Esophagus (tissue), 2 donors: ENCODE results near the gene CHIC2. TPM values are rescaled to one million over a fixed set of nuclear protein-coding genes. Genes with fewer than 3 reads are reported as not detected.

Experiments used
- H3K27ac ChIP-seq, 2 donors: one replicate each; pipeline ENCODE4 v1.5.1; 2013; ENCODE audit warnings: low read depth in 2 of 2, mild to moderate bottlenecking in 2 of 2, inconsistent platforms in 1 of 2, low read length in 1 of 2, moderate library complexity in 1 of 2
- H3K27me3 ChIP-seq, 2 donors: one replicate each; pipeline ENCODE4 v1.6.1; 2013; ENCODE audit warnings: low read length in 2 of 2, control low read depth in 1 of 2, mild to moderate bottlenecking in 1 of 2; ENCODE audit not compliant: insufficient read depth in 2 of 2, control insufficient read depth in 1 of 2
- H3K36me3 ChIP-seq, 2 donors: one replicate each; pipeline ENCODE4 v1.6.1; 2013; ENCODE audit warnings: low read length in 1 of 2; ENCODE audit not compliant: control insufficient read depth in 2 of 2, insufficient read depth in 2 of 2
- H3K4me1 ChIP-seq, 2 donors: one replicate each; pipeline ENCODE4 v1.6.1; 2013; ENCODE audit warnings: low read length in 1 of 2; ENCODE audit not compliant: control insufficient read depth in 2 of 2, insufficient read depth in 2 of 2
- H3K4me3 ChIP-seq, 2 donors: one replicate each; pipeline ENCODE4 v1.5.1; 2013; ENCODE audit warnings: low read length in 2 of 2, mild to moderate bottlenecking in 2 of 2, low read depth in 1 of 2, moderate library complexity in 1 of 2
- H3K9me3 ChIP-seq, 2 donors: one replicate each; pipeline ENCODE4 v1.6.1; 2013; ENCODE audit warnings: mild to moderate bottlenecking in 2 of 2, low read depth in 1 of 2, low read length in 1 of 2, moderate library complexity in 1 of 2; ENCODE audit not compliant: control insufficient read depth in 2 of 2, insufficient read depth in 1 of 2
- whole genome bisulfite sequencing, 2 donors: extraction: QIAGEN DNeasy Blood & Tissue Kit; methylation state at CpG; one replicate each; pipeline ENCODE4 v1.1.7; 2013; 5-methylcytosine and 5-hydroxymethylcytosine counted together
- polyA plus RNA-seq, 2 donors: library from polyadenylated mRNA; stranded (reverse); fragments of 200-250 nt; gene quantifications; one replicate each; pipeline ENCODE4 v1.2.3, GENCODE V29; 2013
- donor health status: healthy with polysubstance abuse.
- donor health status: Bipolar disorder and iron deficiency.

CHIC2 gene
- polyA plus RNA-seq, 2 donors: 16.5 to 22.1 TPM

DNA sequence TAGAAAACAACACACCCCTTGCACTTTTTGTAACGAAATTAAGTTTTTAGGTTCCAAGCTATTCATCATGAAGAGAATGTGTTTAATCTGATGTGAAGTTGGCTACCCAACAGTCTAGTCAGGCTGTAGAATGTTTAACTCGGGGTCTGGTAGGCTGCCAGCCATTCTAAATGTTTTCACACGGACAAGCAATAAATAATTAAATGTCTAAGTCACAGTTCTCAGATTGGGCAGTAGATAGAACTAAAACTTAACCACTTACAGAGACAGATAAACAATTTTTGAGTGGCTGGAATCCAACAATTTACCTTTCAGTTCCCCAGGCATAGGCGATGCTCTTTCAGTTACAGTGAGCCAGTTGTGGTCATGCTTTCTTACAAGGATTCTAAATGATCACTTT lies 66.5 kb downstream of the CHIC2 start:
- no peak overlapping the region for H3K4me3 ChIP-seq
- H3K27me3 ChIP-seq: no peaks in the 10 kb centered on the region
- 51 to 55% methylated on average over 4 of the region's 4 CpGs for WGBS, 2 donors
- H3K36me3 ChIP-seq: no peaks in the 10 kb centered on the region
- no peaks in the 10 kb centered on the region for H3K9me3 ChIP-seq
- no peaks in the 10 kb centered on the region for H3K4me1 ChIP-seq
- no peak overlapping the region for H3K27ac ChIP-seq

GRCh38 chr4:53994382-53995102 lies 69.9 kb downstream of the CHIC2 start:
- H3K4me3 ChIP-seq: no peak overlapping the region
- H3K36me3 ChIP-seq: no peaks in the 10 kb centered on the region
- H3K9me3 ChIP-seq: no peaks in the 10 kb centered on the region
- 77 to 79% methylated on average over 5 of the region's 5 CpGs for WGBS, 2 donors
- no peaks in the 10 kb centered on the region for H3K4me1 ChIP-seq
- no peak overlapping the region for H3K27ac ChIP-seq
- no peaks in the 10 kb centered on the region for H3K27me3 ChIP-seq

DNA sequence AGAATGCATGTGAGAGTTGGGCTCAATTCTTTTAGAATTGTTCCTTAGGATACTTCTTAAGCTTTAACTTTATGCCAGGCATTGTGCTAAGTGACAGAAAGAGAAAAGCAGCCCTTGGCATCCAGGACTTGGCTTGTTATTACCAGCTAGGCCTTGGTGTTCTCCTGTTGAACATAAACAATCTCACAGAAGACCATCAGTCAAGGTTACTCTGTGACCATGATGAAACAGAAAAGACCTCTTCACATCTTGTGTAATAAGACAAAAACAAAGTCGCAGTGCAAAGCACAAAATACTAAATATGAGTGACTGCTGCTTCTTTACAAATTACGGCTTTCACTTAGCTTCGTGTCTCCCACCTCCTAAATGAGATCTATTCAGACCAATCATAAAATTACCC lies 71.6 kb downstream of the CHIC2 start:
- H3K4me3 ChIP-seq: no peak overlapping the region
- no peaks in the 10 kb centered on the region for H3K36me3 ChIP-seq
- no peaks in the 10 kb centered on the region for H3K27me3 ChIP-seq
- no peak overlapping the region for H3K27ac ChIP-seq
- WGBS, 2 donors: 96% methylated on average over 3 of the region's 3 CpGs
- no peaks in the 10 kb centered on the region for H3K9me3 ChIP-seq
- H3K4me1 ChIP-seq: no peaks in the 10 kb centered on the region

DNA sequence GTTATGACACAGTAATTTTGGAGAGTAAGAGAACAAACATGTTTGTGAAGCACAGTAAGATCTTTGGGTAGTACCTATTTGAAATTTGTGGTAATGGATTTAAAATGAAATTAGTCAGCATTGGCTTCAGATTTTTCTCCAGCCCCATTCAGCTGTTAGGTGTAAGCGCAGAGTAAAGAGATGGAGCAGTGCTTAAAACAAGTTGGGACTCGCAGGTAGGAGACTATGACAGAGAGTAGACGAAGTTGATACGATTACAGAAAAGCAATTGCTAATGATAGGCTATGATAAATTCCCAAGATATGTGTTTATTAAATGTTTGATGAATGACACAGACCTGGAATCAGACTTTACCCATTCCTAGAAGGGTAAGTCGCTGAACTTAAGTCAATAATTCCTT lies 72.6 kb downstream of the CHIC2 start:
- Histone ChIP-seq H3K4me1 (no peaks in the 10 kb centered on the region), H3K36me3 (no peaks in the 10 kb centered on the region), H3K27ac (no peak overlapping the region), H3K9me3 (no peaks in the 10 kb centered on the region), H3K27me3 (no peaks in the 10 kb centered on the region), H3K4me3 (no peak overlapping the region)
- WGBS, 2 donors: 63 to 83% methylated on average over 5 of the region's 5 CpGs

DNA sequence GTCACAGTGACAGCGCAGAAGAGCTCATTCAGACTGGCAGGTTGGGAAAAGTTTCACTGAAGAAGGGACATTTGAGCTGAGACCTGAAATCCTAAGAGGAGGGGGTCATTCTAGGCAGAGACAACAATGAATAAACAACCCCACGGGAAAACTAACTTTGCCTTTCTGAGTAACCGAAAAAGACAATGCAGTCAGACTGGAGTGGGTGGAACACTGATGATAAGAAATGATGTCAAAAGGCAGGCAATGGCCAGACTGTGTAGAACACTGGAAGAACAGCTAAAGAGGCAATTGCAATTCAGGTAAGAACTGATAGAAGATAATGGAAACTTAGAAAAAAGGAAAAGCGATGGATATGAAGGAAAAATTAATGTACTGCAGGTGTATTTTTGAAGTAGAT lies 73.8 kb downstream of the CHIC2 start:
- WGBS, 2 donors: 79 to 83% methylated on average over 4 of the region's 4 CpGs
- Histone ChIP-seq H3K4me1 (no peaks in the 10 kb centered on the region), H3K4me3 (no peak overlapping the region), H3K36me3 (no peaks in the 10 kb centered on the region), H3K9me3 (no peaks in the 10 kb centered on the region), H3K27ac (no peak overlapping the region), H3K27me3 (no peaks in the 10 kb centered on the region)

DNA sequence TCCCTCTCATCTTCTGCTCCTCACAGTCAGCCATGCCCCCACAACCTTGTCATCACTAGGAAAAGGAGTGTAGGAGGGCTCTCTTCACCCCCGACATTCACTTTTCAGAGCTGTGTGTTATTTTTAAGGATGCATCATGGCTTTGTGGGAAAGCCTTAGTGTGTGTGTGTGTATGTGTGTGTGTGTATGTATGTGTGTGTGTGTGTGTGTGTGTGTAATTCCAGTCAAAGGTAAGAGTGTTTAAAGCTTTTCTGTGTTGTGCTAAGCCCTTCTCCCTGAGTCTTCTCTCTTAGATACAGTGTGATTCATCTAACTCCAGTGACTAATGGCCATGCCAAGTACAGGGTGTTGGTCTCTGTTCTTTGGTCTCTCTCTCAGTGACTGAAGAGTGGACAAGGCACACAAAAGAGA lies 76.6 kb downstream of the CHIC2 start:
- H3K36me3 ChIP-seq: no peaks in the 10 kb centered on the region
- H3K4me3 ChIP-seq: no peak overlapping the region
- H3K9me3 ChIP-seq: no peaks in the 10 kb centered on the region
- H3K4me1 ChIP-seq: no peaks in the 10 kb centered on the region
- WGBS, 2 donors: 95 to 98% methylated on average over 1 of the region's 1 CpG
- no peak overlapping the region for H3K27ac ChIP-seq
- no peaks in the 10 kb centered on the region for H3K27me3 ChIP-seq

GRCh38 chr4:53986062-53986461 lies 78.3 kb downstream of the CHIC2 start:
- no peaks in the 10 kb centered on the region for H3K36me3 ChIP-seq
- H3K27ac ChIP-seq: no peak overlapping the region
- no peaks in the 10 kb centered on the region for H3K27me3 ChIP-seq
- no peaks in the 10 kb centered on the region for H3K4me1 ChIP-seq
- H3K4me3 ChIP-seq: no peak overlapping the region
- H3K9me3 ChIP-seq: no peaks in the 10 kb centered on the region

DNA sequence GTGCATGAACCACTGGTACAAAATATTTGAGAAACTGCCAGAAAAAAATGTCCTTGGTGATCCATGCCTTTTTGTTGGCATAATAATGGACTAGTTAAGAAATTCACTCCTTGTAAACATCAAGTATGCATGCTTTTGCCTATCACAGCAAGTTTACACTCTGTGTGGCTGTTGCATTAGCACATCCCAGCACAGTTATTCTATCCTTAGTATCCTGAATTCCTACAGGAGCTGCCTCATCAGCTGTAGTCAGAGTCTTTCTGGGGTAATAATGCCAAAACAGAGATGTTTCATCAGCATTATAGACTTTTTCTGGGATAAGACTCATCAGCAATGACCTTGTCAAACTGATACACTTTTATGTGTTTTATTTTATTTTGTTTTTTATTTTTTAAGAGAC lies 82.8 kb downstream of the CHIC2 start:
- no peak overlapping the region for H3K27ac ChIP-seq
- H3K9me3 ChIP-seq: no peaks in the 10 kb centered on the region
- H3K4me3 ChIP-seq: no peak overlapping the region
- no peaks in the 10 kb centered on the region for H3K36me3 ChIP-seq
- H3K27me3 ChIP-seq: no peaks in the 10 kb centered on the region
- H3K4me1 ChIP-seq: no peaks in the 10 kb centered on the region

DNA sequence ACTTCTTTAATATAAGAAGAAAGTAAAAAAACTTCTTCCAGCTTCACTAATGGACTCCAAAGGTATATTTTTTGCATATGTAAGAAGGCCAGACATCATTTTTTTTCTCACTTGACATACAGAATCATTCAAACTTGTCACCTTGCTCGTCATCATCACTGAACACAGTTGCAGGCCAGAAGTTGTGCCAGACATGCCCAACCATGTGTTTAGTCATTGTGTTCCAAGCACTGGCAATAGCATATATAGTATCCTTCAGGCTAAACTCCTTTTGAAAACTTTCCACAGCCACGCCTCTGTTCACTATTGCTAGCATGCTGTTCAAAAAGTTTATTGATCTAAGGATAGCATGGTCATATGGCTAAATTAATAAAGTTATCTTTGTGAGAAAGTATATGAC lies 83.3 kb downstream of the CHIC2 start:
- Histone ChIP-seq H3K4me3 (no peak overlapping the region), H3K36me3 (no peaks in the 10 kb centered on the region), H3K4me1 (no peaks in the 10 kb centered on the region), H3K9me3 (no peaks in the 10 kb centered on the region), H3K27ac (no peak overlapping the region), H3K27me3 (no peaks in the 10 kb centered on the region)
- WGBS, 2 donors: 41 to 52% methylated on average over 2 of the region's 2 CpGs

DNA sequence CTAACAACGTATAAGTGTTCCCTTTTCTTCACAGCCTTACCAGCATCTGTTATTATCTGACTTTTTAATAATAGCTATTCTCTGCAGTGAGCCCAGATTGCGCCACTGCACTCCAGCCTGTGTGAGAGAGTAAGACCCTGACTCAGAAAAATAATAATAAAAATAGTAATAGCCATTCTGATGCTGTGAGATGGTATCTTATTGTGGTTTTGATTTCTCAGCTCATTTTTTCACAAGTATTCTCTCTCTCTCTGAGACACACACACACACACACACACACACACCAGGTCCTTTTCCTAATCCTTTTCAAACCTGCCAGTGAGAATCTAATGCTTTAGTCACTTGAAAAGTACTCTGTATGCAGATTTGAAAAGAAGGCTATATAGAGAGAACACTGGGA lies 89.8 kb downstream of the CHIC2 start:
- WGBS, 2 donors: 95% methylated on average over 2 of the region's 2 CpGs
- Histone ChIP-seq H3K27ac (no peak overlapping the region), H3K4me1 (no peaks in the 10 kb centered on the region), H3K36me3 (no peaks in the 10 kb centered on the region), H3K9me3 (no peaks in the 10 kb centered on the region), H3K4me3 (no peak overlapping the region), H3K27me3 (no peaks in the 10 kb centered on the region)
